Coronary artery (tissue), 2 donors: Measurements from ENCODE around the gene HAUS8.

Experiments used
- DNase-seq: peaks from one replicate; pipeline ENCODE4 v3.0.0-alpha.2; 2017; ENCODE audit warnings: low spot score
- H3K27ac ChIP-seq, 2 donors: fragments of 200-600 bp; sonication (generic); one replicate each; pipeline ENCODE4 v1.5.1; 2016 to 2019
- H3K4me3 ChIP-seq: fragments of 200-600 bp; sonication (generic); 2 replicates; pipeline ENCODE4 v1.5.1; 2016; ENCODE audit warnings: mild to moderate bottlenecking, moderate library complexity
- CTCF ChIP-seq: fragments of 200-600 bp; sonication (generic); IDR thresholded peaks from one replicate; pipeline ENCODE4 v1.5.1; 2019; ENCODE audit warnings: antibody characterized with exemption

Gene HAUS8

DNA sequence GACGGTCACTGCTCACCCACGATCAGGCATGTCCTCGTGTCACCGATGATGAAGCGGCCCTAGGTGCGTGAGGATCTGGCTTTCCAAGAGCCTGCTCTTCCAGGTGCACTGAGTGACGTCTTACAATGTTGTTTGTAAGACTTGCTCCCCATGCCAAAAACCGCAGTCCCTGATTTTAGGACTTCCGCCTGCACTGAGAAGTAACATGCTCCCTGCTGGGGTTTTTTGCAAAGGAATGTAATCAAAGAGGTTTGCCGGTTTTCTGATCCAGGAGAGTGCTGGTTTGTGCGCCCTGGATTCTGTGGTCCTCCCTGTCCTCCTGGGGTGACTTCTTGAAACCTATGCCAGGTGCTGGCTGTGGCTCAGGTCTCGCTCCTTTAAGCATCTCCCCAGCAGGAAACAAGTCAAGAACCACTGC lies 39.2 kb upstream of the HAUS8 start:
- TF ChIP-seq CTCF = no peak
- Histone ChIP-seq H3K27ac (peak overlapping the region in 1 of 2 donors; percentile 31), H3K4me3 (no peak overlapping the region)
- DNase-seq = no peak

GRCh38 chr19:17113127-17113785 lies 38.0 kb upstream of the HAUS8 start:
- TF ChIP-seq CTCF = no peak

GRCh38 chr19:17112700-17113099 lies 37.4 kb upstream of the HAUS8 start:
- no peak for DNase-seq
- TF ChIP-seq CTCF = no peak
- Histone ChIP-seq H3K4me3 (no peak overlapping the region), H3K27ac (peak overlapping the region in 1 of 2 donors; percentile 52)

More at GRCh38 chr19:17113127-17113785, 38.0 kb upstream of the HAUS8 start:
- Histone ChIP-seq H3K4me3 (no peak overlapping the region), H3K27ac (peak overlapping the region in 1 of 2 donors; percentile 52)
- no peak for DNase-seq

- no peak for TF ChIP-seq CTCF
- DNase-seq = no peak
- H3K27ac ChIP-seq = peak overlapping the region in 1 of 2 donors; percentile 52
- no peak overlapping the region for H3K4me3 ChIP-seq
These were observed 37.0 kb upstream of the HAUS8 start for GRCh38 chr19:17112271-17112670.

GRCh38 chr19:17111766-17112165 lies 36.5 kb upstream of the HAUS8 start:
- Histone ChIP-seq H3K27ac (peak overlapping the region in 1 of 2 donors; percentile 52), H3K4me3 (no peak overlapping the region)
- DNase-seq = no peak
- TF ChIP-seq CTCF = no peak

GRCh38 chr19:17110599-17110966 lies 35.3 kb upstream of the HAUS8 start:
- TF ChIP-seq CTCF = no peak
- Histone ChIP-seq H3K4me3 (no peak overlapping the region), H3K27ac (peak overlapping the region; percentile 1 to 64)
- DNase-seq = no peak

GRCh38 chr19:17109962-17110598 lies 34.8 kb upstream of the HAUS8 start:
- Histone ChIP-seq H3K27ac (peak overlapping the region in 1 of 2 donors; percentile 64), H3K4me3 (no peak overlapping the region)
- DNase-seq = no peak
- no peak for TF ChIP-seq CTCF
